ENCODE measurements around the gene CD3D. TPM values are rescaled to one million over a fixed set of nuclear protein-coding genes. Genes with fewer than 3 reads are reported as not detected.
A peak's percentile ranks its signal among the peaks of the same experiment; 100 is the strongest.

The CD3D gene
- total and polyA plus RNA-seq, 11 donors, result 0.38 to 11.2 (median 1.7) TPM; not detected in 5

DNA sequence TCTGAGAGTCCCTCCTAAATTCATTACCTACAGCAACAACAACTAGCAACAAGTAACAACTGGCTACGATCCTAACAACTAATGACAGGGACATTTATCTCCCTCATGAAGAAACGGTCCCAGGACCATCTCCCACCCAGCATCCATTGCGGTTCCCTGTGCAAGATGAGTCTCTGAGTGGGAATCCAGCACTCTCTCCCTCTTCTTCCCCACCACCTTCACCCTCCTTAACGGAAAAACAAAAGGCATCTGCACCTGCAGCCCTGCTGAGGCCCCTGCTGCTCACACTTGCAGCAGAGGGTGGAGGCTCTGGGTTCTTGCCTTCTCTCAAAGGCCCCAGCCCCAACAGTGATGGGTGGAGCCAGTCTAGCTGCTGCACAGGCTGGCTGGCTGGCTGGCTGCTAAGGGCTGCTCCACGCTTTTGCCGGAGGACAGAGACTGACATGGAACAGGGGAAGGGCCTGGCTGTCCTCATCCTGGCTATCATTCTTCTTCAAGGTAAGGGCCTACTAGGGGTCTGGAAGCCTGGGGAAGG lies 1.5 kb upstream of the CD3D start, which contains the start of gene CD3G:
Gene CD3G, plus strand, starts transcription at position 364 of the 535 bp plus-strand sequence. Its CDS starts 80 bp downstream, at position 444.
- Histone ChIP-seq H3K9me3 (no peaks in the 10 kb centered on the region), H3K36me3 (peaks cover 0 to 4% (median 0%) of the 10 kb centered on the region in 9 donors), H3K27me3 (peaks cover 0 to 18% (median 0%) of the 10 kb centered on the region in 9 donors), H3K4me1 (no peaks in the 10 kb centered on the region), H3K27ac (peak within 1 kb of the TSS in 1 of 12 donors; percentile 75), H3K4me3 (peak within 1 kb of the TSS in 1 of 12 donors; percentile 56)
- ATAC-seq, result no peak
- 76 to 83% (median 80%) methylated on average over 6 of the region's 6 CpGs for WGBS, 4 donors
- no peak for TF ChIP-seq POLR2A (IDR thresholded peaks at IDR 0.05)
- TF ChIP-seq, protein P1, sequence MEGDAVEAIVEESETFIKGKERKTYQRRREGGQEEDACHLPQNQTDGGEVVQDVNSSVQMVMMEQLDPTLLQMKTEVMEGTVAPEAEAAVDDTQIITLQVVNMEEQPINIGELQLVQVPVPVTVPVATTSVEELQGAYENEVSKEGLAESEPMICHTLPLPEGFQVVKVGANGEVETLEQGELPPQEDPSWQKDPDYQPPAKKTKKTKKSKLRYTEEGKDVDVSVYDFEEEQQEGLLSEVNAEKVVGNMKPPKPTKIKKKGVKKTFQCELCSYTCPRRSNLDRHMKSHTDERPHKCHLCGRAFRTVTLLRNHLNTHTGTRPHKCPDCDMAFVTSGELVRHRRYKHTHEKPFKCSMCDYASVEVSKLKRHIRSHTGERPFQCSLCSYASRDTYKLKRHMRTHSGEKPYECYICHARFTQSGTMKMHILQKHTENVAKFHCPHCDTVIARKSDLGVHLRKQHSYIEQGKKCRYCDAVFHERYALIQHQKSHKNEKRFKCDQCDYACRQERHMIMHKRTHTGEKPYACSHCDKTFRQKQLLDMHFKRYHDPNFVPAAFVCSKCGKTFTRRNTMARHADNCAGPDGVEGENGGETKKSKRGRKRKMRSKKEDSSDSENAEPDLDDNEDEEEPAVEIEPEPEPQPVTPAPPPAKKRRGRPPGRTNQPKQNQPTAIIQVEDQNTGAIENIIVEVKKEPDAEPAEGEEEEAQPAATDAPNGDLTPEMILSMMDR (IDR thresholded peaks at IDR 0.05), result no peak
- intact Hi-C loops (cut with DNase I), result no loop called here
- DNase-seq, result no peak

DNA sequence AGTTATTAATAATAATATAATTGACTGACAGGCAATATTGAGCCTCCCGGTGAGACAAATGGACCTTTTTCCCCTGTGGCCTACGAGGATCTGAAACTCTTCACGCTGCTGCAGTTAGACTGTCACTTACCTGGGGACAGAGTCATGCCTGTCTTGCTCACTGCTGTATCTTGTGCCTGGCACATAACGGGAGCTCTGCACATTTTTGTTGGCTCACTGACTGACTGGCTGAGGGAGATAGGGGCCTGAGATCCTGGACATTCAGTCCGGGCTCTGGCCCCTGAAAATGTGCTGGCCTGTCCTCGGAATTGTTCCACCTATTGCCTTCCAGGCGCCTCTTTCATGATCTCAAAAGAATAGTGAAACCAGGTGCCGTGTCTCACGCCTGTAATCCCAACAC lies 743 bp upstream of the CD3D start:
- no peaks in the 10 kb centered on the region for H3K9me3 ChIP-seq
- ATAC-seq (no peak), DNase-seq (no peak)
- peaks cover 0 to 10% (median 0%) of the 10 kb centered on the region in 9 donors for H3K27me3 ChIP-seq
- peak overlapping the region in 1 of 12 donors; percentile 56 for H3K4me3 ChIP-seq
- peaks cover 0 to 6% (median 0%) of the 10 kb centered on the region in 12 donors for H3K4me1 ChIP-seq
- peak overlapping the region in 1 of 12 donors; percentile 75 for H3K27ac ChIP-seq
- intact Hi-C loops (cut with DNase I), result no loop called here
- WGBS, 4 donors, result 71 to 81% (median 75%) methylated on average over 9 of the region's 9 CpGs
- TF ChIP-seq, protein P1 (IDR thresholded peaks at IDR 0.05), result no peak
- no peak for TF ChIP-seq POLR2A (IDR thresholded peaks at IDR 0.05)
- H3K36me3 ChIP-seq, result no peaks in the 10 kb centered on the region

DNA sequence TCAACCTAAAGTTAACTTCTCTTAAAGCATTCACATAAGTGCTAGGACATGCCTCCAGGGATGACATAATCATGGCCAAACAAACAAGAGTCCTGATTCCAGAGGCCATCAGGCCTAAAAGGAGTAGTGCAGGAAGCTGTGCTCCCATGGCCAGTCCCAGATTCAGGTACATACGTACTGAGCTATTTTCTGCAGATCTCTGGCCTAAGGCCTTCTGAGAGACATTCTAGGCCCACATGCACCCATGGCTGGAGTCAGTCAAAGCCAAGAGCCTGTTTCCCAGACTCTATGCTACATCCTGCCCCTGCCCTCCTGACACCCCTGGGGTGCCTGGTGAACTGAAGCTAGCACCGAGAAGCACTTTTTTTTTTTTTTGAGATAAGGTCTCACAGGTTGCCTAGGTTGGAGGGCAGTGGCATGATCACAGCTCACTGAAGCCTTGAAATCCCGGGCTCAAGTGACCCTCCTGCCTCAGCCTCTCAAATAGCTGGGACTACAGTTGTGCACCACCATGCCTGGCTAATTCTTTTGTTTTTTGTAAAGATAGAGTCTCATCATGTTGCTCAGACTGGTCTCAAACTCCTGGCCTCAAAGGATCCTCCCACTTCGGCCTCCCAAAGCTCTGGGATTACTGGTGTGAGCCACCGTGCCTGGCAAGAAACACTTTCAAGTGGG lies 553 bp downstream of the CD3D start:
- DNase-seq, result no peak
- Histone ChIP-seq H3K4me3 (peak overlapping the region in 2 of 12 donors; percentile 23 to 56), H3K36me3 (no peaks in the 10 kb centered on the region), H3K27ac (peak overlapping the region in 1 of 12 donors; percentile 75), H3K27me3 (peaks cover 0 to 7% (median 0%) of the 10 kb centered on the region in 9 donors), H3K4me1 (peaks cover 0 to 6% (median 0%) of the 10 kb centered on the region in 12 donors), H3K9me3 (no peaks in the 10 kb centered on the region)
- 73 to 89% (median 84%) methylated on average over 5 of the region's 5 CpGs for WGBS, 4 donors
- intact Hi-C loops (cut with DNase I), result no loop called here
- TF ChIP-seq, protein P1 (IDR thresholded peaks at IDR 0.05), result no peak
- TF ChIP-seq POLR2A (IDR thresholded peaks at IDR 0.05), result no peak
- ATAC-seq, result no peak

GRCh38 chr11:118341261-118341660 lies 1.2 kb downstream of the CD3D start:
- Histone ChIP-seq H3K36me3 (no peaks in the 10 kb centered on the region), H3K27ac (peak overlapping the region in 1 of 12 donors; percentile 75), H3K27me3 (peaks cover 0 to 7% (median 0%) of the 10 kb centered on the region in 9 donors), H3K4me1 (peaks cover 0 to 6% (median 0%) of the 10 kb centered on the region in 12 donors), H3K9me3 (no peaks in the 10 kb centered on the region), H3K4me3 (peak overlapping the region in 1 of 12 donors; percentile 56)
- no peak for DNase-seq
- WGBS, 4 donors, result 87 to 96% (median 95%) methylated on average over 3 of the region's 3 CpGs
- TF ChIP-seq POLR2A (IDR thresholded peaks at IDR 0.05), result no peak
- TF ChIP-seq, protein P1 (IDR thresholded peaks at IDR 0.05), result no peak
- intact Hi-C loops (cut with DNase I), result no loop called here
- ATAC-seq, result no peak

All from heart left ventricle (tissue), 16 donors.